SK-N-SH (cell line): ENCODE measurements around the gene TFCP2L1.

ENCODE experiments used
- CTCF ChIP-seq: fragments of 200-600 bp; sonication (generic); IDR thresholded peaks from 2 replicates; pipeline ENCODE4 v1.6.1; 2017; ENCODE audit warnings: antibody characterized with exemption, mild to moderate bottlenecking, moderate library complexity
- EZH2phosphoT487 ChIP-seq: fragments of 200-600 bp; sonication (generic); IDR thresholded peaks from 2 replicates; pipeline ENCODE4 v1.6.1; 2017; ENCODE audit warnings: low read depth, mixed run types, mild to moderate bottlenecking, antibody characterized with exemption, moderate library complexity, borderline replicate concordance
- RCOR1 ChIP-seq: fragments of 150-350 bp; IDR thresholded peaks from 2 replicates; pipeline ENCODE4 v1.6.1; 2017; ENCODE audit warnings: antibody characterized with exemption, low read length
- USF1 ChIP-seq: IDR thresholded peaks from 2 replicates; pipeline ENCODE4 v1.4.0; 2012; ENCODE audit warnings: low read depth, borderline replicate concordance
- YY1 ChIP-seq: IDR thresholded peaks from 2 replicates; pipeline ENCODE4 v1.4.0; 2012; ENCODE audit warnings: low read depth, mild to moderate bottlenecking

DNA sequence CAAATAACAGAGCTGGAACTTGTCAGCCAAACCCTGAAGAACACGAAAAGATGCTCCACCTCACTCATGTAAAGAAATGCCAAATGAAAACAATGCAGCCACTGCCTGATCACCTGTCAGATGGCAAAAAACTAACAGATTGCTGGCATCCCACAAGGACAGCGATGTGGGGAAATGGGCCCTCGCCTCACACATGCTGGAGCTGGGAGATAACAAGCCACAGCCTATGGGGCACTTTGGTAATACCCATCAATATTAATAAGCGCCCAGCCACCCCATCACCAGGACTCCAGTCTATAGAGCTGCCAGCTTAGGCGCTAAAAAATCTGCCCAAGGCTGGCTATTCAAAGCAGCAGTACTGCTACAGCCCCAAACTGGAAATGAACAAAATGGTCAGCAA, 27.0 kb downstream of the TFCP2L1 start:
- no peak for TF ChIP-seq USF1
- TF ChIP-seq EZH2phosphoT487, result no peak
- no peak for TF ChIP-seq YY1
- TF ChIP-seq RCOR1, result no peak
- no peak for TF ChIP-seq CTCF
